ENCODE measurements around the gene ANGPTL2.

ANGPTL2 gene

GRCh38 chr9:127112735-127113161, 9.7 kb downstream of the ANGPTL2 start:
- DNase-seq (ENCODE audit: low read depth, low spot score) = no peak
- H3K4me3 ChIP-seq (ENCODE audit: low read depth, low read length) = no peak overlapping the region
- in situ Hi-C loops (cut with HindIII; ENCODE audit: low sequenced_read_pairs) = no loop called here
- TF ChIP-seq CTCF (IDR thresholded peaks at IDR 0.05; ENCODE audit: low read depth, low read length) = no peak

- no peak for TF ChIP-seq CTCF (IDR thresholded peaks at IDR 0.05; ENCODE audit: low read depth, low read length)
- H3K4me3 ChIP-seq (ENCODE audit: low read depth, low read length) = no peak overlapping the region
- in situ Hi-C loops (cut with HindIII; ENCODE audit: low sequenced_read_pairs) = no loop called here
- no peak for DNase-seq (ENCODE audit: low read depth, low spot score)
Measured at GRCh38 chr9:127112056-127112455, 10.4 kb downstream of the ANGPTL2 start.

GRCh38 chr9:127109212-127109711, 13.2 kb downstream of the ANGPTL2 start:
- no peak for DNase-seq (ENCODE audit: low read depth, low spot score)
- no peak overlapping the region for H3K4me3 ChIP-seq (ENCODE audit: low read depth, low read length)
- in situ Hi-C loops (cut with HindIII; ENCODE audit: low sequenced_read_pairs) = no loop called here
- no peak for TF ChIP-seq CTCF (IDR thresholded peaks at IDR 0.05; ENCODE audit: low read depth, low read length)

- no peak overlapping the region for H3K4me3 ChIP-seq (ENCODE audit: low read depth, low read length)
- DNase-seq (ENCODE audit: low read depth, low spot score) = no peak
- in situ Hi-C loops (cut with HindIII; ENCODE audit: low sequenced_read_pairs) = no loop called here
- no peak for TF ChIP-seq CTCF (IDR thresholded peaks at IDR 0.05; ENCODE audit: low read depth, low read length)
Measured at GRCh38 chr9:127107929-127108876, 14.2 kb downstream of the ANGPTL2 start.

GRCh38 chr9:127107171-127107928, 15.1 kb downstream of the ANGPTL2 start:
- in situ Hi-C loops (cut with HindIII; ENCODE audit: low sequenced_read_pairs) = no loop called here
- TF ChIP-seq CTCF (IDR thresholded peaks at IDR 0.05; ENCODE audit: low read depth, low read length) = no peak
- no peak for DNase-seq (ENCODE audit: low read depth, low spot score)
- no peak overlapping the region for H3K4me3 ChIP-seq (ENCODE audit: low read depth, low read length)

GRCh38 chr9:127106466-127106855, 16.0 kb downstream of the ANGPTL2 start:
- no peak for TF ChIP-seq CTCF (IDR thresholded peaks at IDR 0.05; ENCODE audit: low read depth, low read length)
- no peak for DNase-seq (ENCODE audit: low read depth, low spot score)
- in situ Hi-C loops (cut with HindIII; ENCODE audit: low sequenced_read_pairs) = no loop called here
- no peak overlapping the region for H3K4me3 ChIP-seq (ENCODE audit: low read depth, low read length)
